Forelimb muscle (tissue), 1 donor: ENCODE data around the gene CDC6. TPM values are rescaled to one million over a fixed set of nuclear protein-coding genes. Genes with fewer than 3 reads are reported as not detected.

Experiments used
- DNase-seq: peaks from one replicate; pipeline ENCODE4 v3.0.0-alpha.2; 2013; ENCODE audit warnings: low read depth
- polyA plus RNA-seq: library from polyadenylated mRNA; unstranded; fragments of 120-200 nt; gene quantifications from one replicate; pipeline ENCODE4 v1.2.1, GENCODE V29; 2013; ENCODE audit not compliant: insufficient read length

Gene CDC6
- polyA plus RNA-seq, 1 donor: 7.1 TPM

DNA sequence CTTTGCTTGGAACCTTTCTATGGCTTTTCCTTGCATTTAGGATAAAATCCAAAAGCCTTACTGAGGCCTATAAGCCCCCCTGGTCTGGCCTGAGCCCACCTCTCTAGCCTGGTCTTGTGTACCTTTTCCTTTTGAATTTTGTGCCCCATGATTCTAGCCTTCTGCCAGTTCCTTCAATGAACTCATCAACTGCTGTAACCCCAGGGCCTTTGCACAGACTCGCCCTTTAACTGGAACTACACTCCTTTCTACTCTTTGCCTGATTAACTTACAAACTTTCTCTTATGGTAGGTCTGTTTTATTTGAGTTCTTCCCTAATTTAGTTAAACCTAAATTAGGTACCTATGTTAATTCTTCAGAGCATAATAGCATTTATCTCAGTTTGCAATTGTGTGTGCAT, 52.6 kb downstream of the CDC6 start:
- no peak for DNase-seq

DNA sequence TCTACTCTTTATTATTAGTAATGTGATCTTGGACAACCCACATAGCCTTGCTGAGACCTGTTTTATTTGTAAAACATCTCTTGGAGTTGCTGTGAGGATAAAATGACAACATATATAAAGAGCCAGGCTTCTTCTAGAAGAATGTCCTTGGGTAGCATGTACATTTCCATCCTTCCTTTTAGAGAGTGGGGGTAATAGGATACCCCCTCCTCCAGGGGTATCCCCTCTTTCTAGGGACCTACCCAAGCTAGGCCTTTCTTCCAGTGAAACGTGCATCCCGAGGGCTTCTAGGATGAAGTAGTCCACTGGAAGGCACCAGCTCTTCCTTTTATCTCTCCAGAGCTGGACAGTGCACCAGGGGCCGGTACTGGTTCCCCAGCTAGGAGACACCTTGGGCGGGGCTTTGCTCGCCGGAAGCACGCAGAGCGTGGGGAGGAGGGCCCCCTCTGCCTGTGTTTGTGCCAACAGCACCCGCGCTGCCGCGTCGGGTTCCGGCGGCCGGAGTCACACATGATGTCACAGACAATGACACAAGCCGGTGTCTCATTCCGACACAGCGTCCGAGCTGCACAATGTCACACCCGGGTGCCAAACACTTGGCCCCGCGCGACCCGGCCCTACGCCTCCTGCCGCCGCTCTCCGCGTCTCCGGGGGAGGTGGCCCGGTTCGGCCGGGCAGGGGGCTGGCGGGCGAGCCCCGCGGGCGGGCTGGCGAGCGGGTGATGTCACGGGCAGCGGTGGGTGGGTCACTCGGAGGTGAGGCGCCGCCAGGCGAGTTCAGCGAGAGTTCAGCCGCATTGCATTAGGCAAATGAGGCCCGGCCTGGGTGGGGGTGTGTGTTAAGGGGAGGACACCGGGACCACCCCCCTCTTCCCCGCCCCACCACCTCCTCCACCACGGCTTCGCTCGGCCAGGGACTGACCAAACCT, 53.5 kb downstream of the CDC6 start:
- DNase-seq: no peak

DNA sequence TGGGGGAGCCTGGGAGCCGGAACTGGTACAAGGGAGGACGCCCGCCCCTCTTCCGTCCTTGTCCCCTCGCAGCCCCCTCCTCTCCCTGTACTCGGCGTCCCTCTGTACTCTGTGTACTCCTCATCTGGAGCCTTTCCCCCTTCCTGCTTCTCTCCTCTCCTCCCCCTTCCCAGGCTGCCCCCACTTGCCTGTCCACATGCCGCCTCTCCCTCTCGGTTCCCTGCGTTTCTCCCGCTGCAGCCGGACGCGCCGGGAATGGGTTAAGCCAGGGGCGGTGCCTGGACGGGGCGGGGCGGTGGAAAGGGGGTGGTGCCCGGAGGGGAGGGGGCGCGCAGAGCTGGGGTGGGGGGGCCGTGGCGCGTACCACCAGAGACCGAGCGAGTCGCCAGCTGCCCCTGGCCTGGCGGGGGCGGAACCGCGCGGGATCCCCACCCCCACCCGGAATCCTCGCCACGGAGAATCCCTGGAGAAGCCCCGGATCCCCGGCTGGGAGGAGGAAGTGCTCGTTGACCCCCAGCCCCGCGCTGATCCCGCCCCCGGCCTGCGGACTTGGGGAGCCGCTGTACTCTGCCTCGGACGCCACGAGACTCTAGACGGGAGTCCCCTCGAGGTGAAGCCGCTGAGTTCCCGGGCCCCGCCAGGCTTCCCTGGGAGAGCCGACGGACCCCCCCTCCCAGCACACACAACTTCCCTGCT, 54.3 kb downstream of the CDC6 start:
- no peak for DNase-seq

DNA sequence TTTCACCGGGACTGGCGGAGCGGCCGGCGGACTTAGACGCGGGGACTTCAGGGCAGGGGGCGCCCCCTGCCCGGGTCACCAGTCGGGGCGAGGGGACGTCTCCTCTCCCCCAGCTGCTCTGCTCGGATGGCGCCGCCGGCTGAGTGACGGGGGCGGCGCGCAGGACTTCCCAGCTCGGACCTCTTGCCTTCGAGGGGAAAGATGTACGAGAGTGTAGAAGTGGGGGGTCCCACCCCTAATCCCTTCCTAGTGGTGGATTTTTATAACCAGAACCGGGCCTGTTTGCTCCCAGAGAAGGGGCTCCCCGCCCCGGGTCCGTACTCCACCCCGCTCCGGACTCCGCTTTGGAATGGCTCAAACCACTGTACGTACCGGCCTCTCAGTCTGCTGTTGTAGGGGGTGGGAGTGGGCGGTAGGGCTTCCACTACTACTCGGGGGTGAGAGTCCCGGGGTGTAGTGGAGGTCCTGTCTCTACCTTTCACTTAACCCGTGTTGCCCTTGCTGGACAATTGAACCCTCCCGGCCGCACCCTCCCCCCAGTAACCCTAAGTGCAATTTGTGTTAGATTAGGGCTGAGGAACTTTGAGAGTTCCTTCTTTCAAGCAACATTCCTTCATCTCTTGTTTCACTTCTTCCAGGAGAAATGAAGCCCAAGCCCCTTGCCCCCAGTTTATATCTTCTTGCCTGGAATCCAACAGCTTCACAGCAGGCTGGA, 55.0 kb downstream of the CDC6 start:
- DNase-seq: no peak

DNA sequence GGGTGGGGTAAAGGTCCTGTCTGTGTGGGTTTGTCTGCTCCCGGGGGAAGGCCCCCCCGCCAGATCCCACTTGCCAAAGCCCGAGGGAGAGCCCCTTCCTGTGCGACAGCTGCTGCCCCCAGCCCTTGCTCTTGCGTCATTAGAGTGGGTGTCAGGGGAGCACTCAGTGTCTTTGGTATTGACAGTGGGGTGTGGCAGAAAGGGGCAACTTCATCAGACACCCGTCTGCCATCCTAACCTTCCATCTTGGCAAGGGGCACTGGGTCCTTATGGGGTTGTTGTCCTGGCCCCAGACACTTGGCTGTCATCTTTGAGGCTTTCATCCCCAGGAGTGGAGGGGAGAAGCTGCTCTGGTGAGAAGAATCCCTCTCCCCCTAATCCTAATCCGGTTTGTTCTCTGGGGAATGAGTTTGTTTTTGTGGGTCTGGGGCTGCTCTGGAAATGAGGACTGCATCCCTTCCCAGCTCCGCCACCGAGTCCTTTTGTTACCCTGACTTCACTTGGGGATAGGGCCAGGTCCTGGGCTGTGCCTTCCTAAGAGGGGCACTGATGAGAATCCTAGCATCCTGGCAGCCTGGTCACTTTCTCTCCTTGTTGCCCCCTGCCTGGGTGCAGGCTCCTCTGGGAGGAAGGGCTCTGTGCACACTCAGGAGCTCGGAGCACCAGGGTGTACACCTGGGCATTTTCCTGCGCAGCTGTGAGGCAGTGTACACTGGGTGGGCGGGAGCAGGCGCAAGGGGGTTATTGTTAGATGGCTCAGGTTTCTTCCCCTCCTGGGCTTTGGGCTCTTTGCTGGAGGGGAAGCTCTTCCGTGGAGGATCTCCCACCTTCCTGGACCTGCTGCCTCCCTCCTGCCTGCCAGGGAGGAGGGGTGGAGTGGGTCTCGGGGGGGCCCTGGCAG, 55.8 kb downstream of the CDC6 start:
- DNase-seq: no peak

DNA sequence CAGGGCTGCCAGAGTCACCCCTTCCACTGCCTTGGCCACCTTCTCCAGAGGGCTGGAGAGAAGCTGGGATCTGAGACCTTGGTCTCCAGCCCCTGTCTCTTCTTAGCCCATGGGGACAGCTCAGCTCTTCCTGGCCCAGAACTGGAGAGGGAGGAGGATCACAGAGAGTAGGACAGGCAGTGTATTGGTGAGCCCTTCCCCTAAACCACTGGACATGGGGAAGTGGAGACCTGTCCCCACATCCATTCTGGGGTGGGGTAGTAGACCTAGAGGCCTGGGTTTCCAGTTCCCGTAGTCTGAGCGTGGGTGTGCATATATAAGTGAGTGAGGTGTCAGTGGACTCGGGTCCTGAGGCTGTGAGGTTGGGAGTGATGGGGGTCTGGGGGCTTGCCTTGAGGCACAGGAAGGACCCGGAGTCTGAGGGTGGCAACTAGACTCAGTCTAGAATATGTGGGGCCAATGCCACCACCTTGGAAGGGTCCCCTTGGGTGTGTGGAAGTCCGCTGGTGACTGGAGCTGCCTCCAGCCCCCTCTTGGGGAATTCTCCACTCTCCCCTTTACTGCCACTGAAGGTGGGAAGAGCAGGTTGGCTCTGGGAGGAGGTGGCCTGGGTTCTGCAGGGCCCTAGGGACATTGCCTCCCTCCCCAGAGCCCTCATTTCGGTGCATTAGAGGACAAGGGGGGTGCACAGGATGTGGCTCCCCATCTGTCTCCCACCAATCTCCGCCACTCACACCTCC, 56.9 kb downstream of the CDC6 start:
- no peak for DNase-seq

DNA sequence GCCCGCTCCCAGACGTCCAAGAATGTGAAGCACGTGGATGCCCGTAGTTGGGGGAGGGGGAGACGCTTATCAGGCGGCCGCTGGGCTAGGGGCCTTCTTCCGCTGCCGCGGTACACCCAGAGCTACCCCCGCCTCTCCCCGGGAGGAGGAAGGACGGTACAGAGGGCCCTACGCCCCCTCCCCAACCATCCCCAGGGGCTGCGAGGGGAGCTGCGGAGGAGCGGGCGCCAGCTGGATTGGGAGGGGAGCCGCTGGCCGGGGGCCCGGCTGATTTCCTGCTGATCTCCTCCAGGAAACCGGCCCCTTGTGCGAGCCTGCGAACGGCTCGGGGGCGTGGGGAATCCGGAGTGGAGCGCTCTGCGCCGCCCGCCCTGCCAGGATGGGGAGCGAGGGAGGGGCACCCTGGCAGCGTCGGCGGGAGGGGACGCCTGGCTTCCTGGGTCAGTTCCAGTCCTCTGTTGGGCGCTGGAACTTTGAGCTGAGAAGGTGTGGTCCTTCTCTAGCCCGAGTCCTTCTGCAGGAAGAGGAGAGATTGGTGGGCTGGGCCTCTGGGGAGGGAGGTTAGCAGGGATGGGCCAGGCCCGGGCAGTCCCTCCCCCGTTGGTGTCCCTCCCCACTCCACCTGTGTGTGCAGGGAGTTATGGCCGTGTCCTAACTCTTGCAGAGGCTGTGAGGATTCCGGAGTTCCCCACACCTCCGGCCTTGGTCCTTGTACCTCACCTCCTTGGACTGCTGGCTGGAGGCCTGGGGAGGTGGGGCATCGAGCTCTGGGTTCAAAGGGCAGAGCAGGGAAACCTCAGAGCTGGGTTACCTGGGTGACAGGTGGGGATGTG, 57.7 kb downstream of the CDC6 start:
- no peak for DNase-seq

DNA sequence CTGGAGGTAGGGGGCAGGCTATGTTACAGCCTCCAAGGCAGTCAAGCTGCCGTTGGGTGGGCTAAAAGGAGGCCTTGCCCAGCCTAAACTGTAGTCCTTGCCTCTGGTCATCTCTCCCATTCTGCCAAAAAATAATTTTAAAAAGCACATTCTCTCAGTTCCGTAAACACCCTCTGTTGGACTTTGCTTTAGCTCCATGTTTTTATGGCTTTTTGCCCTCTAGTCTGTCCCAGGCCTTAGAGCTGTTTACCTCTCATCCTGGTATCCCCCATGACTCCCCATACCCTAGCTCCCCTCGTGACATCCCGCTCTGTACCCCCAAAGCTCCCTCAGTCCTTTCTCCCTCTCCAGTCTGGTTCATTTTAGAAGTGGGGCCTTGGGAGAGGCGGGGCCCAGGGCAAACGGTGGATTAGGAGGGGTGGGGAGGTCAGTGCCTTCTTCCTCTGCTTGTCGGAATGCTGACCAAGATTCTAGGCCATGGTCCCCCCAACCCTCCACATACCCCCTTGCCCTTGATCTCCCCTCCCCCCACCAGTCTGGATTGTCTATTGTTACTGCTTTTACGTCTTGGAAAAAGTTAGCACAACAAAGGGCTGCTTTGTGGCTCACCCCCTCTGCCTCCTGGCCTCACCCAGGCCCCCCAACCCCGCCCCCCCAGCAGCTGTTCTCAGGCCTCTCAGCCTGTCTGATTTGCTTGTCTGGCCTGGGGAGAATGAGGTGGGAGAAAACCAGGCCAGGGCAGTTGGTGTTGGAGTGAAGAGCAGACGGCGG, 58.5 kb downstream of the CDC6 start:
- DNase-seq: no peak

DNA sequence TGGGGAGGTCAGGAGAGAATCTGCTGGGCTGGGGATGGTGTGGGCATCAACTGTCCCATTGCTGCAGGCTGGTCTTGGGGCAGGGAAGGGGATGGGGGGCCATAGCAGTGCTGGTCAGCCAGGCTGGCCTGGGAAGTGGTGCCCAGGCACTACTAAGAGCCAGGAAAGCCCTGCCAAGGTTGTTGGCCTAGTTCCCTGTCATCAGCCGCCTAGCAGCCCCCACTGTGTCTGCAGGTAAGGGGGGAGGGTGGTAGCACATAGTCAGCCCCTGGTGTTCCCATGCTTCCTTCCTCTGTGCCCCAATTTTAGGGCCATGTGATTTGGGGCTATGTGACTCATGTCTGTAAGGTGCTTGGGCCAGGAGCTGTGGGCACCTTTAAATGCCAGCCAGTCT, 59.1 kb downstream of the CDC6 start:
- DNase-seq: no peak

DNA sequence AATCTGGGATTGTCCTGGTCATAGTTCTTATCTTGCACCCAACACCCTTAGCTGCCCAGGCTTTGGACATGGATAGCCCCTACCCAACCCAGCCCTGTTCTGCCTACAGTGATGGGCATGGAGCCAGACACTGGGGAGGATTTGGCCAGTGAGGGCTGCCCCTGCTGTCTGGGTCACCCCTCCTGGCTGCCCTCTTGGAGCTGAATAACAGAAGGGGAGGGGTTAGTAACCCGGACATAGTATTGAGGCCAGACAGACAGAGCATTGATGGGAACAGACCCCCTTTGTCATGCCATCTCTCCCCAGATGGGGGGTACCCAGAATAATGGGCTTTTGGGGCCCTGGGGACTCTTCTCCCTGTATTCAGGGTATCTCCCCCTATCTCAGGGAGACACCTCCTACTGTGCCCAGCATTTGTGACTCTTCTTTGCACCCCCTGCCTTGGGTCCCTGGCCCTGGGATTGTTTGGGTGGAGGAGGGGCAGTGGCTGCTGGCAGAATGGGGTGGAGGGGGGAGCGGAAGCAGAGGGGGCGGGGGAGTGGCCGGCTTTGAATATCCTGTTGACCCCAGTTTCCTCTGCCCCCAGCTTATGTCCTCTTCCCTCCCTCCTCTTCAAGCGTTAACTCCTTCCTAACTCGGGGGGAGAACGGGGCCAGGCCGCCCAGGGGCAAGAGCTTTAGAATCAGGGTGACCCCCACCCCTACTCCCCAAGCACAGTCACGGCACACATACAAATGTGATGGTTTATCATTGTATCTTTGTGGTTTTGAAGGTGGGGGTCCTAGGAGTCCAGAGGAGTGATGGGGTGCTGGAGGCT, 59.8 kb downstream of the CDC6 start:
- no peak for DNase-seq

DNA sequence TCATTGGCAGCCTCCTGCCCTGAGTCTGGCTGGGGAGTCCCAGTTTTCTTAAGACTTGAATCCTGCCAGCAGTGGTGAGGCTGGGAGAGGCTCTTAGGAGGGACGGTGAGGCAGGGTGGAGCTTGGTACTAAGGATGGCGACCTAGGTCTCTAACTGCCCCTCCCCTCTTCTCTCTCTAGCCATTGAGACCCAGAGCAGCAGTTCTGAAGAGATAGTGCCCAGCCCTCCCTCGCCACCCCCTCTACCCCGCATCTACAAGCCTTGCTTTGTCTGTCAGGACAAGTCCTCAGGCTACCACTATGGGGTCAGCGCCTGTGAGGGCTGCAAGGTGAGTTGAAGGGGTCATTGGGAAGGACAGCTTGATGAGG, 60.4 kb downstream of the CDC6 start:
- no peak for DNase-seq

DNA sequence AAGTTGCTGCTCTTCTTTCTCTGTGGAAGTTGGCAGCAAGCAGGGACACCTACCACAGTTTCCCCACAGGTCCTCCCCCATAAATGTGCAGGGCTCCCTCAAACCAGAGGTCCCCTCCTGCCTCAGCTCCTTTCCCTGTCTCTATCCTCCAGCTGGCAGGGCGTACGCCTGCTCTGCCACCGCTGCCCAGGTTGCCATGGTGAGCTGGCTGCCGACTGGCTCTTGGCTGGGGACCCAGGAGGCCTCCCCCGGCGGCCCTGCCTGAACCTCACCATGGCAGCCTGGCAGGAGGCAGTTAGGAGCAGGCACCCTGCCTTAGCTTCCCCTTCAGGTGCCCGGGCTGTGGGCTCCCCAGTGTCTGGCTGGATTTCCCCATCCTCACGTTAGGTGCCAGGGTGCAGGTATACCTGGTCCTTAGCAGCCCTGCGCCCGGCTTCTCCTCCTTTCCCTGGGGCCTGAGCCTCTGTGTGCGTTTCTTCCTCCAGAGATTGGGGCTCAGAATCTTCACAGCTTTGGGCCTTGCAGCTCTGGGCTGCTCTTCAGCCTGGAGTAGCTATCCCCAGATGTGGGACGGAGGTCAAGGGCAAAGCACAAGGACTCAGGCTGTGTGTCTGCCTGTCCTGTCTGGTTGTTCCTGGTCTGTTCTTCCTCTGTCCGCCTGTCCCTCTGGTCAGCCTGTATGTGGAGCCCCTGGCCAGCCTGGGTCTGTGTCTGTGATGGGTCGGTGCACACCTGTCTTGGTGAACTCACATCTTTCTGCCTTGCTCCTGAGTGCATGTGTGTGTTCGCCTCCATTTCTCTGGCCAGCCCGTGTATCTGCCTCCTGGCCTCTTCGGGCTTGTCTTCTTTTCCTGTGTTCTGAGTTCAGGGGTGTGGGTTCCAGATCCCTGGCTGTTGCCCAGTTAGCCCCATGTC, 61.1 kb downstream of the CDC6 start:
- DNase-seq: no peak

DNA sequence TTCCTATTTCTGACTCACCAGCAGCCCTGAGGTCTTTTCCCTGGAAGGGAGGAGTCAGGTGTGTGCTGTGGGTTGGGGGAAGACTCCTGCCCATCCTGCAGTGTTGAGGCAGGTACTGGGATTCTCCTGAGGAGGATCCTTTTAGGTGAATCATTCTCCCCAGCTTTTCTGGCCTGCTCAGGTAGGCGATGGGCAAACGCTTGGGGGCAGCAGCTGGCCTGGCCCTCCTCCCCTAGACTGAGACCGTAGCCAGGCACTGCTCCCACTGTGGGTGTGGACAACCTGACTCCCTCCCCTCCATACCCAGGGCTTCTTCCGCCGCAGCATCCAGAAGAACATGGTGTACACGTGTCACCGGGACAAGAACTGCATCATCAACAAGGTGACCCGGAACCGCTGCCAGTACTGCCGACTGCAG, 61.8 kb downstream of the CDC6 start:
- no peak for DNase-seq

DNA sequence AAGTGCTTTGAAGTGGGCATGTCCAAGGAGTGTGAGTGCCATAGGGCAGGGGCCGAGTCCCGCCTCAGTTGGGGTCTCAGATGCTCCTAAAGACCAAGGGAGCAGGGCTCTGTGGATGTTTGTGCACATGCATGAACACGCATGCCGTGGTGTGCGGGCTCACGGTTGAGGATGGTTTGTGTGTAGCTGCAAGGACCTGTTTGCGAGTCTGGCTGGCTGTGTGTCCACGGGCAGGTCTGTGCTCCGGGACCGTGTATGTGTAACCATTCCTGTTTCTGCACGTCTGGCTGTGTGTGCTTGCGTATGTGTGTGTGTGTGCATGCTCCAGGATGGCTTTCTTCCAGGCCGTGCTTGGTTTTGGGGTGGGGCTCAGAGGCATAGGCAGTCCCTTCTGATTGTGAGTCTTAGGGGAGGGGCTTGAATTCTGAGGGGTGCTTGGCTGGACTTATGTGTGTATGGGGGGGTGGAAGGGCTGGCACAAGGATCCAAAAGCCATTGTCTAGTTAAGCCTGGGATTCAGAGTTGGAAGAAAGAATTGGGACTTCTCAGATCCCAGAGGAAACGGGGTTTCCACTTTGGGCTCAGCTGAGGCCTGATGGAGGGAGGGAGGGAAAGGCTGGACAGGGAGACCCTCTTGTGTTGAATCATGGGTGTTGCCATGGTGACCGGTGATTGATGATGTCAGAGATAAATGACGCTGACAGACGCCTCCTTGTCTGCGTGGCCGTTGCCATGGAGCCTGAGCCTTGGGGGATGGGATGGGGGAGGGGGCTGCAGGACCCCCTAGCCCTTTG, 62.4 kb downstream of the CDC6 start:
- no peak for DNase-seq

DNA sequence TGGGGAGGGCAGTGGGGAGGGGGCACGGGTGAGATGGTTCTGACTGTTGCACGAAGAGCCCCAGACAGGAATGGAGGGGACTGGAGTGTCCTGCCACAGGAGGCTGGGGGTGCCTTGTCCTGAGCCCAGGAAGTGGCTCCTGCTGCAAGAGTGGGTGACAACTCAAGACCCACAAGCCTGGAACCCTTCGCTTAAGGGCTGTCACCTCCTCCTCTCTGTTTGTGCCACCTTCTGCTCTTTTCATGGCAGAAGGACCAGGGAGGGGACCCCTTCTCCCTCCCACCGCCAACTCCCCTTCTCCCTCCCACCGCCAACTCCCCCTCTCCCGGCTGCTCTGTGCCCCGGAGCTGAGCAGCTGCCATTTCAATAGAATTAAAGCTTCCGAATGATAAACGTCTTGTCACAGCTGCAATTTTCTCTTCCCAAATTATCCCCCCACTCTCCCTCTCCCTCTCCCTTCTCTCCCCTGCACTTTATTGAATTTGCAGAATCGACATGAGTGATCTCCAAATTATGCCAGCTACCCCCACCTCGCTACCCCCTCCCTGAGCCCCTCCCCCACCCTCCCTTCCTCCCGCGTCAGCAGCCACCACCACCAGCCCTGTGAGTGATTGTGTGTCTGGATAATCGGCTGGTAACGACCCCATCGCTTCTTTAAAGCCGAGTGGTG, 63.1 kb downstream of the CDC6 start:
- no peak for DNase-seq
